ENCODE results near the gene RGS18.
"Not testable (repeated sequence)": the region's sequence is repeated elsewhere in the genome, so short reads cannot be mapped to it uniquely, and the experiment has no call there.

Gene RGS18

GRCh38 chr1:192158181-192158580 is at the start of gene RGS18:
Gene RGS18 (plus strand): TSS chr1:192158462. CDS start chr1:192158638, 176 bp downstream.
- DNase-seq = no peak

GRCh38 chr1:192109576-192109975 is 48.7 kb upstream of the RGS18 start:
- DNase-seq = no peak

- no peak for DNase-seq
These were observed 43.3 kb upstream of the RGS18 start for GRCh38 chr1:192115000-192115399.

GRCh38 chr1:192118881-192119405 is 39.3 kb upstream of the RGS18 start:
- no peak for DNase-seq

GRCh38 chr1:192119701-192120100 is 38.6 kb upstream of the RGS18 start:
- no peak for DNase-seq

GRCh38 chr1:192122668-192123067 is 35.6 kb upstream of the RGS18 start:
- no peak for DNase-seq

GRCh38 chr1:192123212-192123611 is 35.0 kb upstream of the RGS18 start:
- DNase-seq = no peak

- DNase-seq = no peak
These were observed 32.1 kb upstream of the RGS18 start for GRCh38 chr1:192126030-192126619.

- no peak for DNase-seq
These were observed 28.1 kb upstream of the RGS18 start for GRCh38 chr1:192130175-192130574.

GRCh38 chr1:192130865-192131264 is 27.4 kb upstream of the RGS18 start:
- not testable (repeated sequence) for DNase-seq

- no peak for DNase-seq
These were observed 26.3 kb upstream of the RGS18 start for GRCh38 chr1:192131914-192132313.

- DNase-seq = no peak
These were observed 24.8 kb upstream of the RGS18 start for GRCh38 chr1:192133350-192133926.

GRCh38 chr1:192140382-192140781 is 17.9 kb upstream of the RGS18 start:
- DNase-seq = no peak

GRCh38 chr1:192147221-192147620 is 11.0 kb upstream of the RGS18 start:
- DNase-seq = no peak

- no peak for DNase-seq
These were observed 10.6 kb upstream of the RGS18 start for GRCh38 chr1:192147696-192148095.

- DNase-seq = no peak
These were observed 7.1 kb upstream of the RGS18 start for GRCh38 chr1:192151176-192151575.

- no peak for DNase-seq
These were observed 5.0 kb upstream of the RGS18 start for GRCh38 chr1:192153276-192153675.

GRCh38 chr1:192157067-192157466 is 1.2 kb upstream of the RGS18 start:
- no peak for DNase-seq

GRCh38 chr1:192159014-192159413 is 752 bp downstream of the RGS18 start:
- no peak for DNase-seq

- no peak for DNase-seq
These were observed 1.5 kb downstream of the RGS18 start for GRCh38 chr1:192159781-192160180.

- DNase-seq = no peak
These were observed 1.9 kb downstream of the RGS18 start for GRCh38 chr1:192160196-192160595.

GRCh38 chr1:192161976-192162375 is 3.7 kb downstream of the RGS18 start:
- DNase-seq = no peak

- DNase-seq = no peak
These were observed 4.1 kb downstream of the RGS18 start for GRCh38 chr1:192162376-192162775.

- DNase-seq = not testable (repeated sequence)
These were observed 6.7 kb downstream of the RGS18 start for GRCh38 chr1:192165002-192165401.

GRCh38 chr1:192167011-192167410 is 8.7 kb downstream of the RGS18 start:
- no peak for DNase-seq

Data from femur (tissue), 1 donor.